ENCODE results near the gene SEC16A.

The SEC16A gene

DNA sequence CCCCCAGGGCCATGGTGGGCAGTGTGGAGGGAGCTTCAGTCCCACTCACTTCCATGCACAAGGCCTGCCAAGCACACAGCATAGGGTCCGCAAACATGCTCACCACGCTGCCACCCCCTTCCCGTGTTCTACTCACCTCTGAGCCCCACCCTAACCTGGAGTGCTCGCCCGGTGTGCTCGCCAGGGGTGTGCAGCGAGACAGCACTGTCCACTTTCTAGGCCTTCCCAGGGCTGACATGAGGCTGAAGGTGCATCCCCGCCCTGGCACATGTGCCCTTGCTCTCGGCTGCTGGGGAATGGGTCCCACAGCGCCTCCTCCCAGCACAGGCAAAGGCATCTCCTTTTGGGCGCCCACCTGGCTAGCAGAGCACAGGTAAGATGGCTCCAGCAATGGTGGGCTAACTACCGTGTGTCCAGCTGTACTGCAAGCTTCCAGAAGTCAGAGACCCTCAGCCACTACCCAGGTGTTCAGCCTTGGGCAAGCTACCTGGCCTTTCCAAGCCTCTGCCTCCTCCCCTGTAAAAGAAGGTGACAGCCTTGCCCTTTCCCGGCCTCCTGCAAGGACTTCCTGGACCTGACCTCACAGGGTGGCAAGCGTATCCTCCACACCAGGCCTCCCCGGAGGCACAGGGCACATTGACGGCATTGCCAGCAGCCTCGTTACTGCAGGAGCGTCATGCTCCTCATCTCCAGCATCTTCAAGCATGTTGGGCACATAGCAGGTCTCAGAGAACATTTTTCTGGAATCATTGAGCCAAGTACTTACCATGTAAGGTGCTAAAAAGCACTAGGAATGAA is 4.2 kb upstream of the SEC16A start:
- DNase-seq = no peak

GRCh38 chr9:136486131-136486530 is 3.3 kb upstream of the SEC16A start:
- DNase-seq = no peak

- DNase-seq = peak; percentile 64
Observed at GRCh38 chr9:136485049-136486045, 2.5 kb upstream of the SEC16A start.

GRCh38 chr9:136484153-136485048 is 1.6 kb upstream of the SEC16A start:
- DNase-seq = no peak

DNA sequence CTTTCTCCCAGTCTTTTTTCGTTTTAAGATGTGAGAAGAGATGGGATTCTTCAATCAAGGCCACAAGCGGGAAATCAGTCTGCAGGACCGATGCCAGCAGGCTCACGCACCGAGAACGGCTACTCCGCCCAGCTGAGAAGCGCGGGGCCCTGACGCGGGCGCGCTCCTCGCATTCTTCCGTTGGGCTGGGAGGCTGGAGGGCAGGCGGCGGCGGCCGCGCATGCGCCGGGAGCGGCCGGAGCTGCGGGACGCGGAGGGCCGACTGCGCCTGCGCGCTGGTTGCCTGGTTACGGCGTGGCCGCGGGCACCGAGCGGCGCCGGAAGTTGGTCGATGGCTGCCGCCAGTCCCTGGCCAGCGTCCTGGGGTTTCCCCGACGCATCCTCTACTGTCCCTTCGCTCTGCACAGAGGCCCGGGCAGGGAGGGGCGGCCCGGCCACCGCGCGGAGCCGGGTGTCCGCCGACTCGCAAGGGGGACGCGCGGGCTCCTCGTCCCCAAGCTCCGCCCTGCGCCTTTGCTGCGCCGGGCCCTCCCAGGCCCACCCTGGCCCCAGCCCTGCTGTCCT is 831 bp upstream of the SEC16A start:
- peak; percentile 87 for DNase-seq

- peak; percentile 25 for DNase-seq
Observed at GRCh38 chr9:136482046-136482792, 621 bp downstream of the SEC16A start.

GRCh38 chr9:136481558-136481957 is 1.3 kb downstream of the SEC16A start:
- DNase-seq = no peak

GRCh38 chr9:136476369-136477150 is 6.3 kb downstream of the SEC16A start:
- no peak for DNase-seq

DNA sequence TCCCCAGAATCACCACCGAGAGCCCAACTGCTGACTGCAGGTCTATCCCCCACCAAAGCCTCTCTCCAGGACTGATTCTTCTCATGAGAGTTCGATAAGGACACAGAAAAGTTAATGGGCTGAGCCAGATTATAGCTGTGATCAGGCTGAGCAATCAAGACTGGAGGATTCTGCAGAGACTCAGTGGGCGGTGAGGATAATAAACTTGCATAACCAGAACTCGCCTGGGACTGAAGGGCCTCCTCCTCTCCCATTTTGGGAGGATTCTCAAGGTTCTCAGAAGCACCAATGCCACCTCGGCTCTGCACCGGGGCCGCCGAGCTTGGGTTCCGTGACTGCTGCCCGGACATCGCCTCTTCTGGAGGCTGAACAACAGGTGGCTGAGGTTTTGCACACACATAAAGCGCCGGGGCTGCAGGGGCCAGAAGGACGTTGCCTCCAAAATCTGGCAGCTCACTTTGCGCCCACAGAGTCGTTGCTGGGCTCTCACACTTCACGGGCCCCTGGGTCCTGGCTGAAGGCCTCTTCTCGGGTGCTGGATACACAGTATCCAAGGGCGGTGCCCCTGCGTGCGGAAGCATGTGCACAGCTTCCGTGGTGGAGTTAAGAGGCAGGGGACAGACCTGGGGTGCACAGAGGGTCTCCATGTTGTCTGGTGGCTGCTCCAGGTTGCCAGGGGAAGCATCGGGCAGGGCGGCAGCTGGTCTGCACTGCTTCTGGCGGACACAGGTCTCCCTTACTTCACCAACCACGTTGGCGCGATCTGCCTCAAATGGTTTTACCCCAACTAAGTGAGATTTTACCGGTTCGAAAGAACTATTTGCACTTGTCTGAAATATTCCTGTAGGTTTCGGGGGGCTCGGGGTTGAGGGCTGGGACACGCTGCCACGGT is 7.6 kb downstream of the SEC16A start:
- DNase-seq = no peak

DNA sequence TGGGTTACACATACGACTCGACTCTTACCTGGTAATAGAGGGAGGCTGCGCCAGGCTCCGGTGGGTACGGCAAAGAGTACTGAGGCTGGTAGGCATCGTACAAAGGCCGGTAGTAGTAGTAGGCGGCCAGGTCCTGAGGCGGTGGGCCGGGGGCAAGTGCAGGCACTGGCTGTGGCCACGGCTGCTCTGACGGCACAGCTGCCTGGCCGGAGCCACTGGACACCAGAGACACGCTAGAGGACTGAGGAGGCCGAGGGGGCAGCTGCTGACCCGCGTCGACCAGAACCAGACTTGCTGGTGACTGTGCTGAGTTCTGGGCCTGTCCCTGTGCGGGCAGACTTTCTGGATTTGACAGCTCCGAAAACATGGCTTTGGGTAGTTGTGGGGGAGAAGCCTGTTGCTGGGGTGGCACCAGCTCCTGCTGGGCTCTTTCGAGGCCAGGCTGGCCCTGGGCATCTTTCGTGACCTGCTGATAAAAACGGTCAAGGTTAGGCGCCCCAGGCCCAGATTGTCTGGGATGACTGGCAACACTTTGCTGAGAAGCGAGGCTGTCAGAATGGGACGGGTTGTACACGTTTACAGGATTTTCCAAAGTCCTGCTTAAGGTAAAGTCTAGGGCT is 8.7 kb downstream of the SEC16A start:
- no peak for DNase-seq

GRCh38 chr9:136473354-136473721 is 9.5 kb downstream of the SEC16A start:
- DNase-seq = no peak

DNA sequence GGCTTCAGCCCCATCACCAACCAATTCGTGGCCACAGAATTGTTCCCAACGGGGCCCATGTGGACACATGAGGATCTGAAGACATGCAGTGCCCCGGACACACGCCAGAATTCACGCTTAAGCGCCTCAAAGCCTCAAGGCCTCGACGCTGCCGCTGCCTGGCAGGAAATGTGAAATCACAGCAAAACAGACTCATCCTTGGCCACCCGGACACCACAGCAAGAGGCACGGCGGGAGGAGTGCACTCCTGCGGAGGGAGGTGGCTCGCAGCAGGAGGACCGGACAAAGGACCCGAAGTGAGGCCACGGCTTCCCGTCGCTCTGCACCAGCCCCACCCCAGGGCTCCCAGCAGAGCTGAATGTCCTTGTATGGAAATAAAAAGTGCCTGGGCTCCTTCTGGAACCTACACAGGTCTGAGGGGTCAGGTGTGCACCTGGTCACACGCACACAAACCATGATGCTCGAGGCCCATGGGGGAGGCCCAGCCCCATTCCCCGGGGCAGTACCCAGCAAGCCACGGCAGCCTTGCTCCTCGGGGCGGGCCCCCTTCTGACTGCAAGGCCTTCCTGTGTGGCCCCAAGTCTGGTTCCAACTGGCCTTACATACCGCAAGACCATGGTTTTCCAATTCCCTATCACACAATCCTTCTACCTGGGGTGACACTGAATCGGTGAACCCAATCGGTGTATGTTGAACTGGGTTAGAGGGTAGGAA is 10.0 kb downstream of the SEC16A start:
- no peak for DNase-seq

DNA sequence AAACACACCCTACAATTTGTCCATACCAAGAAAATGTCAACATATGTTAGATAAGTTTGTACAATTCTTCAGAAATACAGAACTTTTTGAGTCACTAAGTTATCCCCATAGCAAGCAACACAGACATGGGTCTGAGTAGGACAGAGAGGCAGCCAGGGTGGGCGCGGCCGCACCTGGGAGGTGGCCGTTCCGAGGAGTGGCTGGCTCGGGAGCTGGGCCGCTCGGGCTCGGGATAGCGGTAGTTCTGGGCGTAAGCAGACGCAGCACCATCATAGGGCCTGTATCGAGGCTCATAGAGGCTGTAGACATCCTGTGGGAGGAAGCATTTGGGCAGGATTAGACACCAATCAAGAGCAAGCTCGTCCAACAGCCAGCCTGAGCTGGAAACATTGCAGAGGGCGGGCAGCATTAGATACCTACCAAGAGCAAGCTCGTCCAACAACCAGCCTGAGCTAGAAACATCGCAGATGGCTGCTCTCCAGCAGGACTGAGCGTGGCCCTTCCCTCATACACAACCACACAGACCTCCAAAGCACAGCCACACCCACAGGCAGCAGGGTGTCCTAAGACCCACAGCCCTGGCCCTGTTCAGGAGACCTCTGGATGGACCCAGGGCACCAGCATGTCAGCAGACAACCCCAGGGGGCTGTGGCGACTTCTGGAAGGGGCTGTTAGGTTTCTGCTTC is 10.9 kb downstream of the SEC16A start:
- no peak for DNase-seq

DNA sequence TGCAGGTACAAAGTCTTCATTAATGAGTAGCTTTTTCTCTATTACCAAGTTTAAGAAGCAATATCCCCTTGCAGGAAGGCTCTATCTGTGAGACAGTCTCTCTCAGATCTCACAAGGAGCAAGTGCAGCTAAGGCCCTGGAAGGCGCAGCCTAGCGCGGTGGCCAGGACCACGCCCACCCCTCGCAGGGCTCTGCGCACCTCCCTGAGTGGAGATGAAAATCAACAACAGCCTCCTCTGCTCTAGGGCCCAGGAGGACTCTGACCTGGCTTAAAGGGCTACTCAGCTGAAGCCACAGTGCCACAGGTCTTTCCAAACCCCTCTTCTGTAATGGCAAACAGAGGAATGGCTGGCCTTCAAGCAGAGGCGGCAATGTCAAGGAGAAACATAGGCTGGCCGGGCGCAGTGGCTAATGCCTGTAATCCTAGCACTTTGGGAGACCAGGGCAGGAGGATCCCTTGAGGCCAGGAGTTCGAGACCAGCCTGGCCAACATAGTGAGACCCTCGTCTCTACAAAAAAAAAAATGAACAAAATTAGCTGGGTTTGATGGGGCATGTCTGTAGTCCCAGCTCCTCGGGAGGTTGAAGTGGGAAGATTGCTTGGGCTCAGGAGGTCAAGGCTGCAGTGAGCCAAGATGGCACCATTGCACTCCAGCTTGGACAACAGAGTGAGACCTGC is 11.9 kb downstream of the SEC16A start:
- DNase-seq = no peak

- no peak for DNase-seq
Observed at GRCh38 chr9:136470356-136470755, 12.5 kb downstream of the SEC16A start.

GRCh38 chr9:136467766-136468165 is 15.1 kb downstream of the SEC16A start:
- DNase-seq = no peak

GRCh38 chr9:136466155-136466541 is 16.7 kb downstream of the SEC16A start:
- no peak for DNase-seq
